GM18867 (cell line): ENCODE results near the gene BCL2.
"Not testable (repeated sequence)": the region's sequence is repeated elsewhere in the genome, so short reads cannot be mapped to it uniquely, and the experiment has no call there.

Experiments used
- ATAC-seq: cut with Tn5 transposase; IDR thresholded peaks from one replicate; pipeline ENCODE4 v1.9.1; 2021; ENCODE audit warnings: mild to moderate bottlenecking, moderate library complexity; ENCODE audit not compliant: unreplicated experiment

The BCL2 gene

DNA sequence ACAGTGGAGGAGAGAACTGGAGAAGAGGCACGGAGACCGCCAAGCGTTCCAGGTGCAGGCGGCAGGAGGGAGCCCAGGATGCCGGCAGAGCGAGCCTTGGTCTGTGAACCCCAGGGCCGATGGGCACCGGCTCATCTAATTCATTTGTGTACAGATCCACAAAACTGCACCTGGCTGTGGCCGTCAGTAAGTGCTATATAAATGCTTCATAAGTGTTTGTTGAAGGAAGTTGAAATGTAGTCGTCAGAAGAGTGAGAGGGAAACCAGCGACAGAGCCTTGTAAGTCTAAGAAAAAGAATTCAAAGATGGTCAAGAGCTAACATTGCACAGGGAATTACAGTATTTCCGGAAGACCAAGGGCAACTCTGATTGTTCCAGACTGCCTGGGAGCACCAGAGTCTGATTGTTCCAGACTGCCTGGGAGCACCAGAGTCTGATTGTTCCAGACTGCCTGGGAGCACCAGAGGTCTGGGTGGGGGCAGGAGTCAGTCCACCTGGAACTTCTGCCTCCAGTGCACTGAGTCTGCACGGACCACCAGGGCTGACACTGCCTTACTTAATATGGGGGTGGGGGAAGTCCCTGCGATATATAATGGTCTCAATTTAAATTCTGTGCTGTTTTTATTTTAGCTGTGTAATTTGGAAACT lies 112.3 kb downstream of the BCL2 start:
- ATAC-seq: no peak

DNA sequence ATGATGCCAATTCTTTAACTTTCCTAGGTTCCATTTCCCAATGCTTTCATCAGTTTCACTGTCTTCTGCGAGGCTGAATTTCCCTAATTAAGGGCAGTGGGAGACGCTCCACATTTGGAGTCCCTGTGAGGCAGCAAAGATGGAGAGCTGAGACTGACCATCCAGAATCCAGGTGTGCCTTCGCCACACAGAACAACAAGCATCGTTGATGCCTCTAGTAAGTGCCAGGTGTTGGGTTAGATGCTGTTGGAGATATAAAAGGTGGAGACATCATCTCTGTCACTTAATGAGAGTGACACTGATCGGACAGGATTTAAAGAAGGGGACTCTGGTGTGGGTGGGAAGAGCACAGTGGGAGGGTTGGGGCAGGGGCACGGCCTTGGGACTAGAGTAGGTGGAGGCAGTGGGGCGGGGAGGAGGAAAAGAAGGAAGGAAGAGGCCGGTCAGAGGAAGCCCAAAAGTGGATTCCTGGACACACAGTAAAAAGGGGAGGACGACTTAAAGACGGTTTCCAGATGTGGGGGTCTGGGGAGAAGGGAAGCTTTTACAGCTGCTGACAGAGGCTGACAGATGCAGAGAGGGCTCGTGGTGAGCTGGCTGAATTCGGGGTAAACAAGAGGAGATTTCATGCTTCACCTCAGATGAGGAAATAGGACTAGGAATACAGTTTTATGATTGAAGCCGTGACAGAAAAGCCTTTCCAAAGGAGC lies 113.0 kb downstream of the BCL2 start:
- no peak for ATAC-seq

DNA sequence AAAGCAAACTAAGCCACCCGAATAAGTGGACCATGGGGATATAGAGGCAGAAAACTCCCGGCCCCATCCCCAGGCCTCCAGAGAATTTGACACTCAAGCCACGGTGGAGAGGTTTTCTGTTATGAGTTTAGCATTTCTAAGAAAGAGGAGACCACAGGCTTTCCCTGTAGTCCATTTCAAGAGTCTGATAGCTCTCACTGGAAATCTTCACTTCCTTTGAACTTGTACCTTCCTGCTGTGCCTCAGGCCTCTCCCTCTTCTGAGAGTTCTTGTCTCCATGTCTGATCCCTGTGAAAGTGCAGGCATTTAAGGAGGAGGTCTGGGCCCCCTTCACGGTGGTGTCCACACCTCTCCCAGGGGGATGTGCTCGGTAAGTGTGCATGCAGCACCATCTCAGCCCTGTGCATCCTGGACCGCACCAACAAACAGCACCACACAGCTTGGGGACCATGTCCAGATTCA lies 113.7 kb downstream of the BCL2 start:
- no peak for ATAC-seq

DNA sequence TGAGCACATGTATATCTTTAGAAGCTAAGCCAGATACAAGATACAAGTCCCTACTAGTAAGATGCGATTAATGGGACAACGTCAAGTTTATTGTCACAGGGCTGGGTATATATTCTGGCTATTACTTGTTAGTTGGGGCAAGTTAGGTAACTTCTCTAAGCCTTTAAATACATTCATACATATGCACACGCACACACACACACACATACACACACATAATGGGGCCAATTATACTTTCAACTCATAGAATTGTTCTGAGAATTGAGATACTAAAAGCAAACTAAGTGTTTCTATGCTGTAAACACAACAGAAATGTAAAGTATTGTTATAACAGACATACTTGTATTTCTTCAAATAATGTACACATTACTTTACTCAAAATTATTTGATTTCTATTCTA lies 116.1 kb downstream of the BCL2 start:
- no peak for ATAC-seq

DNA sequence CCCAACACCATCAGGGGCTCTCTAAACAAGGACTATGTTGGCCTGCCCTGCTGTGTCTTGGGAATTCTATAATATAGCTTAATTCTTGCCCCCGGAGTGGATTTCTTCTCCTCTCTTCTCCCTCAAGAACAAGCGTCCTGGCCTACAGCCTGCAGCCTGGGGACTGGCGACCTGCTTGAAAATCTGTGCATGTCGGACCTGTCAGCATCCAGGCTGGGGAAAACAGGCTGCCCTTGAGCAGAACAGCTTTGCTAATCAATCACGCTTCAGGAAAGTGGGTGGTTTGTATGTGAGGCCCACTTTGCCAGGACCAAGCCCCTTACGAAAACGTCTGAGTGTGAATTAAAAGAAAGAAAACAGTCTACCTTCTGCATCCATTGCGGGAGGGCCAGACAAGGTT lies 116.7 kb downstream of the BCL2 start:
- ATAC-seq: no peak

DNA sequence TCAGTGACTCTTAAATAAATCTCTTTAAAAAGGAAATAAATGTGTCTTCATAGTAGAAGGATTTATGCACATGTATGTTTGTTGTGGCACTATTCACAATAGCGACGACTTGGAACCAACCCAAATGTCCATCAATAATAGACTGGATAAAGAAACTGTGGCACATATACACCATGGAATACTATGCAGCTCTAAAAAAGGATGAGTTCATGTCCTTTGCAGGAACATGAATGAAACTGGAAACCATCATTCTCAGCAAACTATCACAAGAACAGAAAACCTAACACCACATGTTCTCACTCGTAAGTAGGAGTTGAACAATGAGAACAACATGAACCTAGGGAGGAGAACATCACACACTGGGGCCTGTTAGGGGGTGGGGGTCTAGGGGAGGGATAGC lies 118.1 kb downstream of the BCL2 start:
- not testable (repeated sequence) for ATAC-seq

DNA sequence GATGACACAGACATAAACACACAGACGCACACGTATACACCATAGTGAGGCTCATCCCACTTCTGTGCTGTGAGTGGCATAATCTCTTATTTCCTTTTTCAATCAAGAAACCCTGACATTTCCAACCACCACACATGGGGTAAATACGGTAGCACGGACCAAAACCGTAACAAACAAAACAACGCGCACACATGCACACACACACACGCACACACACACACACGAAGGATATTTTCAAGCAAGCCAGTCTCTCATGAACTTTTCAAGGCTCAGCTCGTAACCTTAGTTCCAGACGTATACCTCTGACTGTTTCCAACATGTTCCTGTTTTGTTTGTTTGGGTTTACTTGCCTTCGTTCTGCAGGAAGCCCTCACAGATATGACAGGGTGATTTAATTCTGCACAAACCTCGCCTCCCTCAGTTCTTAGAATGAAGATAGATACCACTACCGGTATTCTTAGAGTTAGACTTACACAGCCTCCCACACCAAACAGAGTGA lies 119.8 kb downstream of the BCL2 start:
- no peak for ATAC-seq

DNA sequence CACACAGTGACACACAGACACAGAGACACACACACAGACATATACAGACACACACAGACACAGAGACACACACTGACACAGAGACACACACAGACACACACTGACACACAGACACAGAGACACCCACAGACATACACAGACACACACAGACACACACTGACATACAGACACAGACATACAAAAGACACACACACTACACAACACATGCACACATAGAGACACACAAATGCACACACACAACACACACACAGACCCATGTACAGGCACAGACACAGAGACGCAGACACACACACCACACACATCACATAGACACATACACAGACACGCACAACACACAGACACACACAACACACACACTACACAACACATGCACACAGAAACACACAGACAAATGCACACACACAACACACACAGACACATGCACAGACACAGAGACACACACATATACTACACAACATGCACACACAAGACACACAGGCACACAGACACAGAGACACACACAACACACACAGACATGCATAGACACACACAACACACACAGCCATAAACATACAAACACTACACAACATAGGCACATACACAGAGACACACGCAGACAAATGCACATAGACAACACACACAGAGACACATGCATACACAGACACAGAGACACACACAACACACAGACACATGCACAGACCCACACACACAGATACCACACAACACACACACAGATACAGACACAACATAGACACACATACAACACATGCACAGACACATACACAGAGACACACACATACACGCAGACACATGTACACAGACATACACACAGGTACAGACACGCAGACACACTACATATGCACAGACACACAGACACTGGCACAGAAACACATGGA lies 120.5 kb downstream of the BCL2 start:
- ATAC-seq: no peak

DNA sequence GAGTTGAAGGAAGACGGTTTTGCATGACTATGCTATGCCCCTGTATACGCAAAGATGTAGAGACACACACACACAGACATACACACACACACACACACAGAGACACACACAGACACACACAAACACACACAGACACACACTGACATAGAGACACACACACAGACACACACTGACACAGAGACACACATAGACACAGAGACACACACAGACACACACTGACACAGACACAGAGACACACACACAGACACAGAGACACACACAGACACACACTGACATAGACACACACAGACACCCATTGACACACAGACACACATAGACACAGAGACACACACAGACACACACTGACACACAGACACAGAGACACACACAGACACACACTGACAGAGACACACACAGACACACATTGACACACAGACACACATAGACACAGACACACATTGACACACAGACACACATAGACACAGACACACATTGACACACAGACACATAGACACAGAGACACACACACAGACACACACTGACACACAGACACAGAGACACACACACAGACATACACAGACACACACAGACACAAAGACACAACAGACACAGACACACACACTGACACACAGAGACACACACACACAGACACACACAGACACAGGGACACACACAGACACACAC lies 121.3 kb downstream of the BCL2 start:
- no peak for ATAC-seq

DNA sequence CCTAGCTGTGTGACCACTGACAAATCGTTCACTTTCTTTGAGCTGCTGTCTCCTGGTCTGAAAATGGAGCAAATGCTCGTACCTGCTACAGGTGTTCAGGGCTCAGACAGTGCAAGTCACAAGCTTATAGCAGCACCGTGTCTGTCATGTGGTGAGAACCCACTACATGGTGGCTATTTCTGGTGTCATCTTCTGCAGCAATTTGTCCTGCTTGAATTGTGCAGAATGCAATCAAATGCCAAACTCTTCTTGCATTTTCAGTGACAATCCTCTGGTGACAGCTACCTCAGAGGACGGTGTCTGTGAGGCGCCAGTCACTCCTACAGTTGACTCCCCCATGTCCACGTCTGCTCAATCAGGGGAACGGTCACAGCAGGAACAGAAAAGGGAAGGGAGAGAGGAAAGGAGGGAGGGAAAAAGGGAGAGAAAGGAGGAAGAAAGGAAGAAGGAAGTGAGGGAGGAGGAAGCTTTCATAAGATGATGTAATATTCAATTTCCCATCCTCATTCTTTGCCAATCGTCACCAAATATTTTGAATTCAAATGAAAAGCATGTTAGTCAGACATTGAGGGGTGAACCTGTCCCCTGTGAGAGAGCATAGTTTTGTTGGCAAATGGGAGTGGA lies 122.2 kb downstream of the BCL2 start:
- no peak for ATAC-seq

DNA sequence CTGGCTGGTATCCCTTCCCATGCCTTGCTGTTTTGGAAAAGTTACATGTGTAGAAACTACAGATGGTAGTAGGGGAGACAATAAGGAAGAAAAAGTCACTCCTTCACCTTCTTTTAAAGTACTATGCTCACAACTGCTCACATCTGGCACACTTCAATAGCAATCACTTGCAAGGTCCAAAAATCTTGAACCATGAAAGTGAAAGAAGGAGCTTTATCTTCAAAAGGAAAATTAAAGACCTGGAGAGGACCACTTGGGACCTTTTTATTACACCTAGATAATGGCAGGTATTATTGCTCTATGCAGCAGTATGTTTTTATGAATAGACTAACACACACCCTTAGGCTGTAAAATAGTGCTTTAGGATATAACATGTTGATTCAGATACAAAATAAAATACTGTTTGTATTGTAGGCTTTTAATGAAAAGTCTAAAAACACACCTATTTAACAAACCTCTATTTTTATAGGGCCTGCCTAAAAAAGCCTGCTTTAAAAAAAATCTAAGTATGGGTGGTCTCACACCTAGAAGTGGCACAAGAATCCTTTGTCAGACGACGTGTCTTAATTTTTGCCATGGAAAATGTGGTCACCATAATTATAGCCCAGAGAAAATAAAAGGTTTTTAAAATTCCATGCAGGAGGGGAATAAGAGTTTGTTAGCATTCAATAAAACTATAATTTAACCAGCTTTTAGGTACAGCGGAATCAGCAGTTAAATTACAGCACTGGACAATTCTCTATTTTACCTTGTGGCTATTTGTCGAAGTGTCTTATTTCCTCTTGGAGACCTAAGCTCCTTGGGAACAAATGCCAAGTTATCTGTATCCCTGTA lies 124.0 kb downstream of the BCL2 start:
- no peak for ATAC-seq

DNA sequence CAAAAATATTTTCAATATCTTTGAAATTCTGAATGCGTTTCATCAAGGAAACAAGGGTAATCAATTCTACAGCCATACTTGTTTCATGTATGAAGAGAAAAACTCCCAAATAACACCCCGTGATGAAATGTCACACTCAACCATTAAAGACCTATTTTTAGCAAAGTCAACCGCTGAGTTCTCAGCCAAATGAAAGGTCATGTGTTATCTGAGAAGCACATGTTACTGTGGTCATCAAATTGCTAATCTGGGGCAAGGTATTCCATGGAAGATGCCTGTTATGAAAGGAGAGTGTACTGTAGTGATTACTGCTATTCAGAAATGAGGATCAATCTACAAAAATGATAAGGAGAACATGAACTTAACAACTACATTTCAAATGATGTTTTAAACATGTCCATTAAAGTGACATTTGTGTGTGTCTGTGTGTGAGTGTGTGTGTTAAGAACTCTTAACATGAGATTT lies 126.7 kb downstream of the BCL2 start:
- ATAC-seq: peak; percentile 62

DNA sequence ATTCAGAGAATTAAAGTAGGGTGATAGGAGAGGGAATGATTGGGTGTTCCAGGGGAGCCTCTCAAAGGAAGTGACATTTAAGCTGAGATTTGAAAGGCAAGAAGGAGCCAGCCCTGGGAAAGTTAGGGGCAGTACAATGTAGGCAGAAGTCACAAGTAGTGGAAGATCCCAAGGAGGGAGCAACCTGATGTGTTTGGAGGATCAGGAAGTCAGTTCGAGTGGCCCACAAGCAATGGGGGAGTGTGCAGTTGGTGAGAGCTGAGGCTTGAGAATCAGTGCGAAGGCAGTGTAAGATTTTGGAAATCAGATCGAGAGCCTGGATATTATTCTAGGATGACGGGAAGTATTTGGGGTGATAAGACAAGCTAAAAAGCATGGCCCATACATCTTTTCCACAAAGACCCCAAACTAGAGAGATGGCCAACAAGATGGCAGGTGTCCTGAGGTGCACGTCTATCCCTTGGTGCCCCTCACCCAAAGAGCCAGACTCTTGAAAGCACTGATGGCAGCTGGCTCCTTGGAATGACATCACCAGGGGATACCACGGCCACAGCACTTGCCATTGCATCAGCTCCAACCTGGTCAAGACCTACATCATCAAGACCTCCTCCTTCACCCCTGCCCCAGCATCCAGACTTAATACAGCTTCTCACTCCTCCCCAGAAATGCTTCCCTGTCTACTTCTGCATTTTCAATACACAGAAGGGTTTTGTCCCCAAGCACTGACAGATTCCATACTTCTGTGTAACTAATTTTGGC lies 127.3 kb downstream of the BCL2 start:
- ATAC-seq: peak; percentile 33

DNA sequence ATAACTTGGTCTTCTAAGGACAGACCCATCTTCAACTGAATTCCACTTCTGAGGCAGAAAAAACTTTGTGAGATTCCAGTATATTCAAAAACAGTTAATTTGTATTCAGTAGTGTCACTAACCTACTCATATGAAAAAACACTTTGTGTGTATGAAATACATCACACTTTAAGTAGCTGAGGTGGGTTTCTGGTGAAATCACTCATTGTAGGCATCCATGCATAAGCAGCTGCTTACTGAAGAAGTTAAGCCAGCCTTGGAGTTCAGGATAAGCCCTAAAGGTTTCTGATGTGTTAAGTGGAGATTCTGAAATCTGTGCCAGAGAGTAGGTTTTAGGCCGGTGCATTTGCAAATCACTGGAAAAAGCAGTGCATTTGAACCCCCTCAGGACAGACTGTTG lies 128.2 kb downstream of the BCL2 start:
- ATAC-seq: no peak

DNA sequence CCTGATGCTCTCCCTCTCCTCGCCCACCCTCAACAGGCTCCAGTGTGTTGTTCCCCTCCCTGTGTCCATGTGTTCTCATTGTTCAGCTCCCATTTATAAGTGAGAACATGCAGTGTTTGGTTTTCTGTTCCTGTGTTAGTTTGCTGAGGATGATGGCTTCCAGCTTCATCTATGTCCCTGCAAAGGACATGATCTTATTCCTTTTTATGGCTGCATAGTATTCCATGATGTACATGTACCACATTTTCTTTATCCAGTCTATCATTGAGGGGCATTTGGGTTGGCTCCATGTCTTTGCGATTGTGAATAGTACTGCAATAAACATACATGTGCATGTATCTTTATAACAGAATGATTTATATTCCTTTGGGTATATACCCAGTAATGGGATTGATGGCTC lies 128.7 kb downstream of the BCL2 start:
- ATAC-seq: not testable (repeated sequence)

DNA sequence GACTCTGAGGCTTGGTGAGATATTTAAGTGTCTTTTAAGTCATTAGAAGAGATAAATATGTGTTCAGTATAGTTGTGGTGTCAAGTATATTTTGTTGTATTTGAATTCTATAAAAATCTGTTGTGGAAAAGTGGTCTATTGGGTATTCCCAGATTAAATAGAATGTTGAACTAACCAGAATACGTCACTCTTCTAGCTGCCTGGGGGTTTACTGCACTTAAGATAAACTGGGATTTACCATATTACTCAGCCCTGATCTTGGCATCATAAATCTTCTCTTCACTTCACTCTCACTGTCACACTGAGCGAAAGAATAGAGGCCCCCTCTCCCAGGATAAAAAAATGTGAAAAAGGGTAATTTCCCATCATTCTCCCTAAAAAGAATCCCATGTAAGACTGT lies 129.8 kb downstream of the BCL2 start:
- ATAC-seq: no peak

DNA sequence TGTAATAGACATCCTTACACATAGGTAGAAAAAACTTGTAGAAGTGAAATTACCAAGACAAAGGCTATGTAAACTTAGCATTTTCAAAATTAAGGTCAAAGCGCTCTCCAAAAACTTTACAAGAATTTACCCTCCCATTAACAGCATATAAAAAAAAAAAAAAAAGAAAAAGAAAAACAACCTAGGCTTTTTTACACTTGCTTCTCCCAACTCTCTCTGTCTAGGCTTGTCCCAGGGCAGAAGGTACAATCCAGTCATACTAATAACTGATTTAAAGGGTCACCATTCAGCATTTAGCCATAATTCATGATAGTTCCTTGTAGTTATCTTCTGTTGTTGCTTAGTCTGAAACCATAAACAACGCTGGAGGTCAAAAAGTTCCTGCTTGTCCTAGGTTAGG lies 130.5 kb downstream of the BCL2 start:
- no peak for ATAC-seq

DNA sequence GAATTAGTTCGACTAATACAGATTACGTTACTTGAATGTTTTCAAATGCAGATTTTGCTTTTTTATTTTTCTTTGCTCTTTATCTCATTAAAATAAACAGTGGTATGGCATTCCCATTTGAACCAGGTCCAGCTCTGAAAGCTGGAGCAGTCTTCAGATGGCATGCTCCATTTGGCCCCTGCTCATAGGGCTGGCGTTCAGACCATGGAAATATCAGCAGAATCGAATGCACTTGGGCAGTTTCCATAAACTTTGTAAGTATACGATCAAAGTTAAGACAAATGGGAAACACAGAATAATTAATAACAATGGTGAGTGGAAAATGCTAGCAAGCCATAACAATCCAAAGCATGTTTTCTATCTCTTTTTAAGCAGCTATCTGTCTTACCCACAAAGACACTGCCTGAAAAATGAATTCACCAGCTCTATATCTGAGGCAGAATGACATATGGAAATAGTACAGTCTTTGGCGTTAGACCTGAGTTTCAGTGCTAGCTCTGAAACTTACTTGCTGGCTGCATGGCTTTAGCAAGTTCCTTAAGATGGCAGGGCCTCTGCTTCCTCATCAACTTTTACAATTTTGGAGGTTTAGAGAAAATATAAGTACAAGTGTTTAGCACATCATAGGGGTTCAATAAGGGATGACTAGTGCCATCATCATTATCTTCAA lies 131.6 kb downstream of the BCL2 start:
- peak; percentile 58 for ATAC-seq
